AG09319 (cell line): Measurements from ENCODE around the gene YJEFN3.

Source experiments
- DNase-seq: peaks from one replicate; pipeline ENCODE4 v3.0.0-alpha.2; 2010; ENCODE audit warnings: low read depth; ENCODE audit errors: extremely low read depth
- CTCF ChIP-seq: IDR thresholded peaks from 2 replicates; pipeline ENCODE4 v1.5.1; 2011; ENCODE audit warnings: low read depth, mild to moderate bottlenecking, inconsistent platforms, low read length, moderate library complexity

The YJEFN3 gene

GRCh38 chr19:19539698-19540063 lies 11.0 kb downstream of the YJEFN3 start:
- TF ChIP-seq CTCF: no peak
- no peak for DNase-seq

GRCh38 chr19:19540064-19540714 lies 11.5 kb downstream of the YJEFN3 start:
- no peak for TF ChIP-seq CTCF
- no peak for DNase-seq

- DNase-seq: no peak
- TF ChIP-seq CTCF: no peak
Observed at GRCh38 chr19:19540715-19541515, 12.2 kb downstream of the YJEFN3 start.

GRCh38 chr19:19541616-19542015 lies 12.9 kb downstream of the YJEFN3 start:
- DNase-seq: no peak
- TF ChIP-seq CTCF: no peak

GRCh38 chr19:19542507-19542906 lies 13.8 kb downstream of the YJEFN3 start:
- no peak for DNase-seq
- TF ChIP-seq CTCF: no peak

GRCh38 chr19:19543101-19543500 lies 14.4 kb downstream of the YJEFN3 start:
- no peak for TF ChIP-seq CTCF
- no peak for DNase-seq

- DNase-seq: no peak
- no peak for TF ChIP-seq CTCF
Observed at GRCh38 chr19:19543640-19544039, 14.9 kb downstream of the YJEFN3 start.
